ENCODE data around the gene TM7SF3. TPM values are rescaled to one million over a fixed set of nuclear protein-coding genes. Genes with fewer than 3 reads are reported as not detected.

Gene TM7SF3
- polyA plus RNA-seq, 1 donor from 2014 or later = 46.1 TPM

DNA sequence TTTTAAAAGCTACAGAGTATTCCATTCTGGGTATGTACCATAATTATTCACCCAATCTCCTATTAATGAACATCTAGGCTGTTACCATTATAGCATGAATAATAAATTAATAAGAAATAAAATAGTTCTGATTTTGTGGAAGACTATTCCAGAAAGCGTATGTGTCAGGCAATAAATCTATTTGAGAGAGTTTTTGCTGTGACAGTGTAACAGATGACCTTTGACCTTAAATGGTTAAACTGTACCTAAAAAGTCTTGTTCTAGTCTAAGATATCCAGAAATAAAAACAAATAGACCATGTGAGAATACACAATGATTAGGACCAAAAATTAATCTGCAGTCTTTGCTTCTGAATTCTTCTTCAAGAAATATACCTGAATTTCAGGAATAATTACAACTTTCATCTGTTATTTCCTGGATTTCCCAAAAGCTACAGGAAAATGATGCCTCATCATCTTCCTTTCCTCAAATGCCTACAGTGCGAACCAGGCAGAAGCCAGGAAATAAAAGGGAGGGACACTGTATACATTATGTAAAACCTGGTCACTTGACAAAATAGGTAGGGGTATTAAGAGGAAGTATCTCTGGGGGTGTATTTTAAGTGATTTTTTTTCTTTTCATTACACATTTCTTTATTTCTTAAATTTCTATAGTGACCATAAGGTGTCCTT, 7.3 kb downstream of the TM7SF3 start:
- peaks cover 35 to 51% (median 35%) of the 10 kb centered on the region in 3 donors for H3K4me1 Mint-ChIP-seq
- no peaks in the 10 kb centered on the region for H3K9me3 Mint-ChIP-seq
- H3K36me3 Mint-ChIP-seq = peaks cover 2% of the 10 kb centered on the region
- no peaks in the 10 kb centered on the region for H3K27me3 Mint-ChIP-seq
- H3K27ac Mint-ChIP-seq = no peak overlapping the region
- no peak overlapping the region for H3K4me3 Mint-ChIP-seq

DNA sequence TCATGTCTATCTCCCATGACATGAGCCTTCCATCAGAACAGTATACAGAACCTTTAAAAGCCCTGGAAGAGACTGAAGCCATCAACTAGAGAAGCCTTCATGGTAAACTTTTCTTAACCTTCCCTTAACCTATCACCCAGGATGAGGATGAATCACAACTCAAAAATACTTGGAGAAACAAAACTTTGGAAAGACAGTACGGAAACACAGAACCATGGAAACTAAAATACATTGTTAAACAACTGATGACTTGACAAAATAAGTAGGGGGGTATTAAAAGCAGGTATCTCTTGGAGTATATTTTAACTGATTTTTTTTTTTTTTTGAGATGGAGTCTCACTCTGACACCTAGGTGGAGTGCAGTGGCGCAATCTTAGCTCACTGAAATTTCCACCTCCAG, 8.7 kb downstream of the TM7SF3 start:
- H3K27ac Mint-ChIP-seq = no peak overlapping the region
- H3K36me3 Mint-ChIP-seq = peaks cover 5% of the 10 kb centered on the region
- H3K4me3 Mint-ChIP-seq = no peak overlapping the region
- H3K4me1 Mint-ChIP-seq = peaks cover 36 to 54% (median 38%) of the 10 kb centered on the region in 3 donors
- no peaks in the 10 kb centered on the region for H3K27me3 Mint-ChIP-seq
- no peaks in the 10 kb centered on the region for H3K9me3 Mint-ChIP-seq

DNA sequence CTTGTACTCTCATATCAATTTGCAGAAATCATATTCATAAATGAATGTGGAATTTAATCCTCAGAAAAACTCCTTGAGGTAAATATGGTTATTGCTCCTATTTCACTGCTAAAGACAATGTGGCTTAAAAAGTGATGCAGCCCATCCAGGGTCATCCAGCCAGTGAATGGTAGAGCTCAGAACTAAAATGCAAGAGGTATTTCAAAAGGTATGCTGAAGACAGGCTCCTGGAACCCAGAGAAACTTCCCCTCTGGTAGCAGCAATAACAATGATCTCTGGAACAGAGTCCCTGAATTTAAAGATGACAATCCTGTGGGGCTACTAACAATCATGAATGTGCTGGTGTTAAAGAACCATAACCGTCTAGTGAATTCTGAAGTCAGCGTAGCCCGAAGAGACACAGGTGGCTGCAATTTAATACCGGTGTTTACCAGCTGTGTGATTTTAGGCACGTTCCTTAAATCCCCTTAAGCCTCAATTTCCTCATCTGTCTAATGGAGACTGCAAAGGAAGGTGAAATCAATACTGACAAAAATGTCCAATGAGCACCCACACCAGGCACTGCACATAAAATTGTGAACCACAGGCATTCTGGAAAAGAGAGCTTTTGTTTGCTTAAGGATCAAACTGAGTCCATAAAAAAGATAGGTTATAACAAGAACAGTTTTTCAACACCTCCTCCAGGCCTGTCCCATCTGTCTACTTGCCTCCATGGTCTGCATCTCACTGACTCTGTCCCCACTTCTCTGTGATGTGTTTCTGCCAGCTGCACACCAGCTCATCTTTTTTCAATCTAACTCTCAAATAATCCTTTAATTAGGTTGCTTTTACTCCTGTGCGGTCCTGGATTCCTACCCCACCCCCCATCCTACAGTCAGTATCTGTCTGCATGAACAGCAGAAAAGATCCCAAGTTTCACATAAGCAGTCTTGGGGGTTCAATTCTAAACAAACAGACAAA, 10.5 kb downstream of the TM7SF3 start:
- no peak overlapping the region for H3K4me3 Mint-ChIP-seq
- no peaks in the 10 kb centered on the region for H3K27me3 Mint-ChIP-seq
- H3K36me3 Mint-ChIP-seq = peaks cover 6% of the 10 kb centered on the region
- H3K4me1 Mint-ChIP-seq = peaks cover 34 to 52% (median 35%) of the 10 kb centered on the region in 3 donors
- peak overlapping the region in 1 of 3 donors; percentile 57 for H3K27ac Mint-ChIP-seq
- H3K9me3 Mint-ChIP-seq = no peaks in the 10 kb centered on the region

DNA sequence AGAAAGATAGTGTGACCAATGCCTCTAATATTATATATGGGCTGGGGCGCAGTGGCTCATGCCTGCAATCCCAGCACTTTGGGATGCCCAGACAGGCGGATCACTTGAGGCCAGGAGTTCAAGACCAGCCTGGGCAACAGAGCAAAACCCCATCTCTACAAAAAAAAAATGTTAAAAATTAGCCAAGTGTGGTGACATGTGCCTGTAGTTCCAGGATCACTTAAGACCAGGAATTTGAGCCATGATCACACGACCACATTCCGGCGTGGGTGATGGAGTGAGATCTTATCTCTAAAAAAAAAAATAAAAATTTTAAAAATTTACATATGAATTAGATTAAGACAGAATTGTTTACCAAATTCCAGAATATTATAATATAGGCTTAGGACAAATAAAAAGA, 12.0 kb downstream of the TM7SF3 start:
- Mint-ChIP-seq H3K27ac (no peak overlapping the region), H3K9me3 (no peaks in the 10 kb centered on the region), H3K36me3 (peaks cover 16% of the 10 kb centered on the region), H3K27me3 (no peaks in the 10 kb centered on the region), H3K4me3 (no peak overlapping the region), H3K4me1 (peaks cover 32 to 53% (median 34%) of the 10 kb centered on the region in 3 donors)

DNA sequence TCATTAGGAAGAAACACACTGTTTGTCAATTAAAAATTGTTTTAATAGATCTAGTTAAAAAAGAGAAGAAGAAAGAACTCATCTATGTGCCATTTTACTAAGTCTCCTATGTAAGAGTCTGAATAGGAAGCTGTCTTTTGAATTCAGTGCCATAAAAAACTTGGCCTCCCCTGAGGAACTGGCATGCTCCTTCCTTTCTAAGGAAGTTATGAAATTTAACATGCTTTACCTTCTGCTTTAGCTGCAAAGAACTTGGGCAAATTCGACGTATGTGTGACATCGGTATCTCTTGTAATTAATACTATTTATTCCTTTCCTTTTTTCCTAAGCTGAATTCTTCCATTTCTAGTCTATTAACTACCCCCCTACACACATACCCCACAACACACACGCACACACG, 12.5 kb downstream of the TM7SF3 start:
- H3K27ac Mint-ChIP-seq = no peak overlapping the region

DNA sequence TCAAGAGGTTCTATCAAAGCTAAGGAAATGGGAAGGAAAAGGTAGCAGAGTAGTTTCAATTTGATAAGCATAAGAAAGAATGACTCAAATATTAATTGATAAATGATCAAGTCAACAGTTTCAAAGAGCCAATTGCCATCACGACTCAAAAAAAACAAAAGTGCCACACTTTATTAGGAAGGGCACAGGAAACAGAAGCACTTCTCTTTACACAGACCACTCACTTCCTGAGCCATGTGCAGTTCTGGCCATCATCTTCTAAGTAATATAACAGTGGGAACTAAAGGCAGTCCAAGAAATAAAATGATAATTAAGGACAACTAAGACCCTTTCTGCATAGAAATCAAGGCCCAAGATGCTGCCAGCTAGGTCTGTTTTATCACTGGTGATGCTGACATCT, 13.2 kb downstream of the TM7SF3 start:
- Mint-ChIP-seq H3K27ac (no peak overlapping the region), H3K36me3 (peaks cover 16% of the 10 kb centered on the region), H3K27me3 (no peaks in the 10 kb centered on the region), H3K4me3 (no peak overlapping the region), H3K4me1 (peaks cover 31 to 50% (median 34%) of the 10 kb centered on the region in 3 donors), H3K9me3 (no peaks in the 10 kb centered on the region)

More for the DNA sequence above, 12.5 kb downstream of the TM7SF3 start:
- Mint-ChIP-seq H3K36me3 (peaks cover 16% of the 10 kb centered on the region), H3K27me3 (no peaks in the 10 kb centered on the region), H3K4me3 (no peak overlapping the region), H3K9me3 (no peaks in the 10 kb centered on the region), H3K4me1 (peaks cover 29 to 50% (median 34%) of the 10 kb centered on the region in 3 donors)

DNA sequence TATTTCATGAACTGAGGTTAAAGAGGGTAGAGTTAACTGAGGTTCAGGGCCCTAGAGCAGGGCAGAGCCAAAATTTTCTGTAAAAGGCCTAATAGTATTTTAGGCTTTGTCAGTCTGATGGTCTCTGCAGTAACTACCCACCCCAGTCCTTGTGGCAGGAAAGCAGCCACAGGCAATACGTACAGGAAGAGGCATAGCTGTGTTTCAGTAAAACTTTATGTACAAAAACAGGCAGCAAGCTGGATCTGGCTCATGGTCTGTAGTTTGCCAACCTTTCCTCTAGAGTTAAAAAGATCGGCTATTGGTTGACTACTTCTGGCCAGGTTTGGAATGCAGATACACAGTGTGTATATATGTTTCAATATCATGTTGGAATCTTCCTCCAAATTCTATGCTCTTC, 17.2 kb downstream of the TM7SF3 start:
- Mint-ChIP-seq H3K36me3 (peaks cover 14% of the 10 kb centered on the region), H3K4me3 (no peak overlapping the region), H3K9me3 (no peaks in the 10 kb centered on the region), H3K4me1 (peaks cover 18 to 33% (median 19%) of the 10 kb centered on the region in 3 donors), H3K27ac (no peak overlapping the region), H3K27me3 (no peaks in the 10 kb centered on the region)

DNA sequence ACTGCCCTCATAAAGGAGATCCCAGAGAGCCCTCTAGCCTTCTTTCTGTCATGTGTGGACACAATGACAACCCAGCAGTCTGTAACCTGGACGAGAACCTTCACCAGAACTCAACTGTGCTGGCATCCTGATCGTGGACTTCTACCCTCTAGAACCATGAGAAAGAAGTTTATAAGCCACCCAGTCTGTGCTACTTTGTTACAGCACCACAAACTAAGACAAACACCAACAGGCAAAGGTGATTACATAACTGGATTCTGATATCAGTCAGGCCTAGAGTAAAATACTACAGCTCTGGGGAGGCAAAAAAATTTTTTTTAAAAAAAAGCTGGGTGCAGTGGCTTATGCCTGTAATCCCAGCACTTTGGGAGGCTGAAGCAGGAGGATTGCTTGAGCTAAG, 18.5 kb downstream of the TM7SF3 start:
- Mint-ChIP-seq H3K4me1 (peaks cover 11 to 20% (median 15%) of the 10 kb centered on the region in 3 donors), H3K36me3 (peaks cover 12% of the 10 kb centered on the region), H3K27me3 (no peaks in the 10 kb centered on the region), H3K27ac (no peak overlapping the region), H3K9me3 (no peaks in the 10 kb centered on the region), H3K4me3 (no peak overlapping the region)

DNA sequence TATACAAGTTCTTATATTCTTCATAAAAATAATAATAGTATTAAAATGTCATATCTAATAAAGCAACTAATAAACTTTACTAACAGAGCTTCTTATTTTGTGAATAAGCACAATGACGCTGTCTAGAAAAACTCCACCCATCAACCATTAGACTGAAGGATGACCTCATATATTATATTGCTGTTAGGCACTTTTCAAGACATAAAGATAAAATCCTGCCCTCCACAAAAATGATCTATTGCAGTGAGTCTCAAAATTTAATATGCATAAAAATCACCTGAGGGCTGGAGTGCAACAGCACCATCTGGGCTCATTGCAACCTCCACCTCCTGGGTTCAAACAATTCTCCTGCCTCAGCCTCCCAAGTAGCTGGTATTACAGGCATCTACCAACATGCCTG, 20.1 kb downstream of the TM7SF3 start:
- H3K27ac Mint-ChIP-seq = no peak overlapping the region
- H3K4me3 Mint-ChIP-seq = no peak overlapping the region

DNA sequence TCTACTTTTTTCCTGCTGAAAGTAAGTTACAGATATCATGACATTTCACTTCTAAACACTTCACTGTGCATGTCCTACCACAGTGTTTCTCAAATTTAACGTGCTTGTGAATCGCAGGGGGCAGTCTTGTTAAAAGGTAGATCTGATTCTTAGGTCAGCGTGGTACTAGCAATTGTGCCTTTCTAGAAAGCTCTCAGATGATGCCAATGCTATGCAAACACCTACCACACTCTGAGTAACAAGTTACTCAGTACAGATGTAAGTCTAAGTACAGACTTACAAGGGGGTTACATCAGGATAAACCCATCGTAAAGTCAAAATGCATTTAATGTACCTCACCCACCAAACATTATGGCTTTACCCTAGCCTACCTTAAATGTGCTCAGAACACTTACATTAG, 22.4 kb downstream of the TM7SF3 start:
- Mint-ChIP-seq H3K9me3 (no peaks in the 10 kb centered on the region), H3K4me1 (peaks cover 0 to 1% (median 0%) of the 10 kb centered on the region in 3 donors), H3K27ac (no peak overlapping the region), H3K4me3 (no peak overlapping the region), H3K27me3 (no peaks in the 10 kb centered on the region), H3K36me3 (peaks cover 11% of the 10 kb centered on the region)

More for the DNA sequence above, 20.1 kb downstream of the TM7SF3 start:
- peaks cover 9 to 14% (median 12%) of the 10 kb centered on the region in 3 donors for H3K4me1 Mint-ChIP-seq
- H3K27me3 Mint-ChIP-seq = no peaks in the 10 kb centered on the region
- peaks cover 11% of the 10 kb centered on the region for H3K36me3 Mint-ChIP-seq
- H3K9me3 Mint-ChIP-seq = no peaks in the 10 kb centered on the region

DNA sequence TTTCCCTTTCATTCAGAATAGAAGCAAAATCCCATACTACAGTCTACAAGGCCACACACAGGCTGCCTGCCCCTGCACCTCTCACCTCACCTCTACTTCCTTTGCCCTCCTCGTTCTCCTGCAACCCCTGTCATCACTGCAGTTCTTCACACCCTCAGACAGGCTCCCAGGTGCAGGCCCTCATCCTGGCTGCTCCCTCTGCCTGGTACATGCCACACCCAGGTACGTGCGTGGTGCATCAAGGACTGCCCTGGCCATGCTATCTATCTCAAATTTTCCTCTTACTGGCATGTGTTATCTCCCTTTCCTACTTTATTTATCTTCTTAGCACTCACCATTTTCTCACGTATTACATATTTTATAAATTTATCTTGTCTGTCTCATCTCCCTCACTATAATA, 24.3 kb downstream of the TM7SF3 start:
- peaks cover 0 to 2% (median 2%) of the 10 kb centered on the region in 3 donors for H3K9me3 Mint-ChIP-seq
- no peak overlapping the region for H3K4me3 Mint-ChIP-seq
- H3K27me3 Mint-ChIP-seq = no peaks in the 10 kb centered on the region
- peak overlapping the region in 1 of 3 donors; percentile 53 for H3K27ac Mint-ChIP-seq
- no peaks in the 10 kb centered on the region for H3K4me1 Mint-ChIP-seq
- H3K36me3 Mint-ChIP-seq = peaks cover 19% of the 10 kb centered on the region

DNA sequence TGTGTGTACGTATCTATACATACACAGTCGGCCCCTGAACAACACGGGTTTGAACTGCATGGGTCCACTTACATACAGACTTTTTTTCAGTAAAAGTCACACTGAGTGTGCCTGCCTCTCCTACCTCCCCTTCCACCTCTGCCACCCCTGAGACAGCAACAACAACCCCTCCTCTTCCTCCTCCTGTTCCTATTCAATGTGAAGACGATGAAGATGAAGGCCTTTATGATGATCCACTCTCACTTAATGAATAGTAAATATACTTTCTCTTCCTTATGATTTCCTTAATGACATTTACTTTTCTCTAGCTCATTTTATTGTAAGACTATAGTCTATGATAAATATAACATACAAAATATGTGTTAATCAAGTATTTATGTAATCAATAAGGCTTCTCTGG, 25.5 kb downstream of the TM7SF3 start:
- peaks cover 0 to 2% (median 2%) of the 10 kb centered on the region in 3 donors for H3K9me3 Mint-ChIP-seq
- no peak overlapping the region for H3K4me3 Mint-ChIP-seq
- no peak overlapping the region for H3K27ac Mint-ChIP-seq
- H3K36me3 Mint-ChIP-seq = peaks cover 26% of the 10 kb centered on the region
- H3K27me3 Mint-ChIP-seq = no peaks in the 10 kb centered on the region
- no peaks in the 10 kb centered on the region for H3K4me1 Mint-ChIP-seq

DNA sequence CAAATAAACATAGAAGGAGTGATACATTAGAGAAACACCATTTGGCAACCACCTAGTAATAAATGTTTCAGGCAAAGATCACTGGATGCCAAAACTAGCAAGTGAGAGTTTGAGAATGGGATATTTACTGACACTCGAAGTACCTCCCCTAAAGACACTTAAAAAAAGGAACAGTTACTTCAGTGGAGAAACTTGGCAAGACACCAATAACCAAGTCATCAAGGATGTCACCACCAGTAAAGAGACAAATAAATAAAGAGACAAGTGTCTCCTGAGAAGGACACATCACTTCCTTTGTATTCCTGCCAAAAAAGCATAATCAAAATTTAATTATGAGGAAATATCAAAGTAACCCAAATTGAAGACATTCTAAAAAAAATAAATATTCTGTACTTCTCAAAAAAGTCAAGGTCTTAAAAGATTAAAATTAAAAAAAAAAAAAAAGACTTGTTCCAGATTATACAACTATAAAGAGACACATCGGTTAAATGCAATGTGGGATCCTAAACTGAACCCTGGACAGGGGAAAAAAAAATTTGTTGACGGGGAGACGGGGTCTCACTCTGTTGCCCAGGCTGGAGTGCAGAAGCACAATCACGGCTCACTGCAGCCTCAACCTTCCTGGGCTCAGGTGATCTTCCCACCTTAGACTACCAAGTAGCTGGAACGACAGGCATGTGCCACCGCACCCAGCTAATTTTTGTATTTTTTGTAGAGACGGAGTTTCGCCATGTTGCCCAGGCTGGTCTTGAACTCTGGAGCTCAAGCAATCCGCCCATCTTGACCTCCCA, 26.4 kb downstream of the TM7SF3 start:
- Mint-ChIP-seq H3K27ac (no peak overlapping the region), H3K36me3 (peaks cover 28% of the 10 kb centered on the region), H3K4me1 (no peaks in the 10 kb centered on the region), H3K27me3 (no peaks in the 10 kb centered on the region), H3K4me3 (no peak overlapping the region), H3K9me3 (peaks cover 0 to 2% (median 2%) of the 10 kb centered on the region in 3 donors)

DNA sequence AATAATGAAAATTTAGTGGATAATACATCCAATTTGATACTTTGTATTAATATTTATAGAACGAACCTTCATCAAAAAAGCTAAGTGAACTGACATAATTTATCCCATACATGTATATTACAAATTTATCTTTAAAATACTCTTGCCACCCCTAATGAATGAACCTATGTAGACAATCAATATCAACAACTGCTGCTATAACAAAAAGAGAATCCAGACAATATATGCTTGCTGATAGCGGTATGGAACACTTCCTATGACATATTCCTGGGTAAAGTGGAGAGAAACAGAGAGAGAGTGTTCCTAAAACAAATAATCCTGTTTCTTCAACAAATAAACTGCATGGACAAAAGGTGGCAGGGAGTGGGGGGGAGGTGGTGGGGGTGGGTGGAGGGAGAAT, 31.3 kb downstream of the TM7SF3 start:
- Mint-ChIP-seq H3K36me3 (peaks cover 37% of the 10 kb centered on the region), H3K4me3 (no peak overlapping the region), H3K27me3 (no peaks in the 10 kb centered on the region), H3K9me3 (peaks cover 0 to 2% (median 2%) of the 10 kb centered on the region in 3 donors), H3K27ac (no peak overlapping the region), H3K4me1 (peaks cover 0 to 4% (median 0%) of the 10 kb centered on the region in 3 donors)

DNA sequence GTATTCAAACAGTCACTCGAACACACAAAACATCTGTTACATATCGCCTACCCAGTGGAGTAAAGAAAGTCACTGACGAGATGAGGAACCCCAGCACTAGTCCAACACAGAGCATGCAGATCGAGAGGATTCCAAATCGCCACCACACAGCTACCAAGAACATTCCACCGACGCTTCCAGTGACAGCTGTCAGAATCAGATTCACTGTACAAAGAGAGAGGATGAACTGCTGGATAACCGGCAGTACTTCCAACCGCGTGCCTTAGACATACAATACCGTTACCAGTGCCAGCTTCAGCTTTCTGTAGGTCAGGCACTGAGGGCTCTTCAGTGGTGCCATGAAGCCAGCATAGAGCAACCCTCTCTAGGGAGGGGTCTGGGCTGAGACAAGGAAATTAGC, 34.5 kb downstream of the TM7SF3 start:
- Mint-ChIP-seq H3K4me1 (peaks cover 4 to 10% (median 7%) of the 10 kb centered on the region in 3 donors), H3K27ac (peak overlapping the region in 1 of 3 donors; percentile 82), H3K9me3 (no peaks in the 10 kb centered on the region), H3K4me3 (no peak overlapping the region), H3K36me3 (peaks cover 22% of the 10 kb centered on the region), H3K27me3 (no peaks in the 10 kb centered on the region)
